H1 (cell line): Measurements from ENCODE around the gene SCGB3A1. TPM values are rescaled to one million over a fixed set of nuclear protein-coding genes. Genes with fewer than 3 reads are reported as not detected.

ENCODE experiments used
- BRCA1 ChIP-seq: IDR thresholded peaks from 2 replicates; pipeline ENCODE4 v1.6.1; 2012; ENCODE audit warnings: low read depth, low read length, improper control_type of control experiment
- CHD7 ChIP-seq: fragments of 300-600 bp; sonication (generic); IDR thresholded peaks from 2 replicates; pipeline ENCODE4 v1.7.1; 2012; ENCODE audit warnings: low read length, moderate library complexity, mild to moderate bottlenecking, inconsistent platforms; ENCODE audit not compliant: insufficient replicate concordance
- CTCF ChIP-seq, 3 experiments: IDR thresholded peaks; 1 replicate in 2 of 3; 2 replicates in 1 of 3; pipeline versions ENCODE4 v1.5.1 to v1.6.1; 2011; ENCODE audit warnings: low read length in 3 of 3, mild to moderate bottlenecking in 3 of 3, inconsistent platforms in 2 of 3, low read depth in 1 of 3, moderate library complexity in 1 of 3; ENCODE audit not compliant: insufficient read depth in 1 of 3; ENCODE audit errors: control extremely low read depth in 1 of 3
- EP300 ChIP-seq, 2 experiments: IDR thresholded peaks; 1 replicate in 1 of 2; 2 replicates in 1 of 2; pipeline ENCODE4 v1.6.1; 2011 to 2012; ENCODE audit warnings: low read depth in 2 of 2, low read length in 2 of 2, mild to moderate bottlenecking in 2 of 2, borderline replicate concordance in 1 of 2, inconsistent platforms in 1 of 2, moderate library complexity in 1 of 2
- JUND ChIP-seq: IDR thresholded peaks from 2 replicates; pipeline ENCODE4 v1.6.1; 2011; ENCODE audit warnings: mild to moderate bottlenecking, improper control_type of control experiment, low read length
- MAX ChIP-seq: IDR thresholded peaks from 2 replicates; pipeline ENCODE4 v1.6.1; 2012; ENCODE audit warnings: inconsistent platforms
- polyA plus RNA-seq, 7 experiments: library from polyadenylated mRNA; depleted of rRNA in 3 of 7; stranded (reverse) in 5 of 7; unstranded in 2 of 7; fragments of >200 nt in 5 of 7; fragments of 200-250 nt in 2 of 7; gene quantifications; 1 replicate in 5 of 7; 2 replicates in 1 of 7; 4 replicates in 1 of 7; pipeline versions ENCODE4 v1.2.1 to v1.2.3, GENCODE V29; 2011 to 2013; ENCODE audit warnings: missing spikeins in 2 of 7, mixed read lengths in 2 of 7
- total RNA-seq: library from RNA; stranded (reverse); fragmentation: NEBNext Ultra II Directional; extraction: Animal tissue kit (Norgen Biotek cat#: 25700); gene quantifications from 2 replicates; pipeline ENCODE4 v1.2.1, GENCODE V29; 2021

SCGB3A1 gene
- total and polyA plus RNA-seq, 2 of the 8 experiments (the other 6 are each of a cell fraction or from before 2014, with no cell fraction given), result 0.20 TPM; not detected in 1

- no peak for TF ChIP-seq CHD7
- peak in 2 of 3 experiments; percentile 64 to 69; a peak in 3 of 4 replicates for TF ChIP-seq CTCF (IDR thresholded peaks at IDR 0.05; ENCODE audit: control extremely low read depth in 1 of 3, insufficient read depth in 1 of 3, low read depth in 1 of 3, low read length in 3 of 3)
- no peak for TF ChIP-seq EP300 (IDR thresholded peaks at IDR 0.05; ENCODE audit: borderline replicate concordance in 1 of 2, low read depth in 2 of 2, low read length in 2 of 2)
- TF ChIP-seq JUND, result no peak
- TF ChIP-seq BRCA1, result no peak
- 0 out of 2 replicates have a peak, but pooled peaks have one; percentile 59 for TF ChIP-seq MAX
These were observed 27.7 kb upstream of the SCGB3A1 start (continued) for GRCh38 chr5:180618829-180619562.
